HG03095 (cell line): Measurements from ENCODE around the gene BAHCC1.
"Not testable (repeated sequence)": the region's sequence is repeated elsewhere in the genome, so short reads cannot be mapped to it uniquely, and the experiment has no call there.

Experiments used
- ATAC-seq: cut with Tn5 transposase; IDR thresholded peaks from one replicate; pipeline ENCODE4 v1.9.1; 2021; ENCODE audit warnings: moderate library complexity; ENCODE audit not compliant: unreplicated experiment

BAHCC1 gene

GRCh38 chr17:81394921-81395599, at the start of gene BAHCC1:
BAHCC1 (plus strand) TSS chr17:81395457; CDS start chr17:81399740, 4,283 bp downstream.
- no peak for ATAC-seq

GRCh38 chr17:81346090-81346907, 49.0 kb upstream of the BAHCC1 start:
- peak; percentile 74 for ATAC-seq

- no peak for ATAC-seq
Measured at GRCh38 chr17:81346908-81347349, 48.3 kb upstream of the BAHCC1 start.

GRCh38 chr17:81347437-81347836, 47.8 kb upstream of the BAHCC1 start:
- ATAC-seq: no peak

GRCh38 chr17:81348097-81349055, 46.9 kb upstream of the BAHCC1 start:
- ATAC-seq: no peak

- ATAC-seq: no peak
Measured at GRCh38 chr17:81349397-81350319, 45.6 kb upstream of the BAHCC1 start.

- ATAC-seq: no peak
Measured at GRCh38 chr17:81350320-81350890, 44.9 kb upstream of the BAHCC1 start.

- ATAC-seq: not testable (repeated sequence)
Measured at GRCh38 chr17:81351329-81352052, 43.8 kb upstream of the BAHCC1 start.

GRCh38 chr17:81352056-81352455, 43.2 kb upstream of the BAHCC1 start:
- not testable (repeated sequence) for ATAC-seq

GRCh38 chr17:81354252-81354953, 40.9 kb upstream of the BAHCC1 start:
- ATAC-seq: no peak

GRCh38 chr17:81354954-81355347, 40.3 kb upstream of the BAHCC1 start:
- no peak for ATAC-seq

- ATAC-seq: no peak
Measured at GRCh38 chr17:81359218-81359617, 36.0 kb upstream of the BAHCC1 start.

- not testable (repeated sequence) for ATAC-seq
Measured at GRCh38 chr17:81362001-81362400, 33.3 kb upstream of the BAHCC1 start.

- no peak for ATAC-seq
Measured at GRCh38 chr17:81364278-81365147, 30.7 kb upstream of the BAHCC1 start.

- ATAC-seq: no peak
Measured at GRCh38 chr17:81365148-81365600, 30.1 kb upstream of the BAHCC1 start.

- no peak for ATAC-seq
Measured at GRCh38 chr17:81365601-81366585, 29.4 kb upstream of the BAHCC1 start.
